ENCODE data around the gene MIER3.

- no peak for TF ChIP-seq TEAD4 (IDR thresholded peaks at IDR 0.05; ENCODE audit: borderline replicate concordance, insufficient read depth)
- TF ChIP-seq CHD2 (IDR thresholded peaks at IDR 0.05; ENCODE audit: low read length, partially characterized antibody): no peak
- no peak for TF ChIP-seq JUND (IDR thresholded peaks at IDR 0.05)
- no peak for TF ChIP-seq POLR2AphosphoS5 (IDR thresholded peaks at IDR 0.05; ENCODE audit: low read depth, low read length)
- TF ChIP-seq GABPA (IDR thresholded peaks at IDR 0.05; ENCODE audit: low read depth): no peak
- TF ChIP-seq CTCF (IDR thresholded peaks at IDR 0.05): no peak
- TF ChIP-seq RFX5 (IDR thresholded peaks at IDR 0.05; ENCODE audit: low read length): no peak
- no peak for TF ChIP-seq EP300 (IDR thresholded peaks at IDR 0.05; ENCODE audit: borderline replicate concordance in 1 of 2, low read depth in 1 of 2, low read length in 1 of 2)
- no peak for TF ChIP-seq YY1 (IDR thresholded peaks at IDR 0.05; ENCODE audit: low read depth)
- no peak for TF ChIP-seq SMC3 (IDR thresholded peaks at IDR 0.05; ENCODE audit: low read depth, low read length)
- no peak for TF ChIP-seq REST (IDR thresholded peaks at IDR 0.05; ENCODE audit: low read depth, low read length)
- no peak for TF ChIP-seq EZH2phosphoT487 (IDR thresholded peaks at IDR 0.05; ENCODE audit: borderline replicate concordance, low read depth)
- no peak for TF ChIP-seq TAF1 (IDR thresholded peaks at IDR 0.05; ENCODE audit: borderline replicate concordance, low read depth, low read length)
Measured at GRCh38 chr5:56995596-56995995, 43.7 kb upstream of the MIER3 start.
